Ovary (tissue), 3 donors: ENCODE measurements around the gene ARFGEF3.

Experiments used
- POLR2A ChIP-seq: fragments of 450-650 bp; IDR thresholded peaks from one replicate; pipeline ENCODE4 v1.6.1; 2017; ENCODE audit warnings: antibody characterized with exemption, mild to moderate bottlenecking, moderate library complexity
- TF ChIP-seq, protein P1 (sequence below), 3 donors: fragments of 450-650 bp in 2 of 3; fragments of 200-600 bp in 1 of 3; IDR thresholded peaks; one replicate each; pipeline versions ENCODE4 v1.5.1 to v1.8.0; 2016 to 2022; ENCODE audit warnings: antibody characterized with exemption in 3 of 3, mild to moderate bottlenecking in 1 of 3
- donor health status: DM: no; HTN: no; CAD: no.

DNA sequence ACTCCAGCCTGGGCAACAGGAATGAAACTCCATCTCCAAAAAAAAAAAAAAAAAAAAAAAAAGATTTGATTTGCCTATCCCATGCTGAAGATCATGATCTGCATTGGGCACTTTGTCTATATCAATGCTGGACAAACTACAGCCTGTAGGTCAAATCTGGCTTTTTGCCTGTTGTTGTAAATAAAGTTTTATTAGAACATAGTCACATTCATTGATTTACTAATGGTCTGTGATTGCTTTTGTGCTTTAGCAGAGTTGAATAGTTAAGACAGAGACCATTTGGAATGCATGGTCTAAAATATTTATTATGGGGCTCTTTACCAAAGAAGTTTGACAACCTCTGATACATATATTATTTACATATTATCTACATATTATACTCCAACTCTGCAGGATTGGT, 42.6 kb downstream of the ARFGEF3 start:
- TF ChIP-seq, protein P1, sequence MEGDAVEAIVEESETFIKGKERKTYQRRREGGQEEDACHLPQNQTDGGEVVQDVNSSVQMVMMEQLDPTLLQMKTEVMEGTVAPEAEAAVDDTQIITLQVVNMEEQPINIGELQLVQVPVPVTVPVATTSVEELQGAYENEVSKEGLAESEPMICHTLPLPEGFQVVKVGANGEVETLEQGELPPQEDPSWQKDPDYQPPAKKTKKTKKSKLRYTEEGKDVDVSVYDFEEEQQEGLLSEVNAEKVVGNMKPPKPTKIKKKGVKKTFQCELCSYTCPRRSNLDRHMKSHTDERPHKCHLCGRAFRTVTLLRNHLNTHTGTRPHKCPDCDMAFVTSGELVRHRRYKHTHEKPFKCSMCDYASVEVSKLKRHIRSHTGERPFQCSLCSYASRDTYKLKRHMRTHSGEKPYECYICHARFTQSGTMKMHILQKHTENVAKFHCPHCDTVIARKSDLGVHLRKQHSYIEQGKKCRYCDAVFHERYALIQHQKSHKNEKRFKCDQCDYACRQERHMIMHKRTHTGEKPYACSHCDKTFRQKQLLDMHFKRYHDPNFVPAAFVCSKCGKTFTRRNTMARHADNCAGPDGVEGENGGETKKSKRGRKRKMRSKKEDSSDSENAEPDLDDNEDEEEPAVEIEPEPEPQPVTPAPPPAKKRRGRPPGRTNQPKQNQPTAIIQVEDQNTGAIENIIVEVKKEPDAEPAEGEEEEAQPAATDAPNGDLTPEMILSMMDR (IDR thresholded peaks at IDR 0.05), result no peak
- no peak for TF ChIP-seq POLR2A
